OCI-LY1 (cell line): ENCODE data around the gene ENTPD6.

Source experiments
- H2AFZ ChIP-seq: fragments of 200-600 bp; sonication (generic), shearing (Covaris generic); 2 replicates; pipeline ENCODE4 v1.6.0; 2014; ENCODE audit warnings: antibody characterized with exemption, mild to moderate bottlenecking, low read length
- H3F3A ChIP-seq: fragments of 200-600 bp; sonication (generic), shearing (Covaris generic); 2 replicates; pipeline ENCODE4 v1.6.0; 2014; ENCODE audit warnings: mild to moderate bottlenecking, antibody characterized with exemption, low read length, moderate library complexity; ENCODE audit not compliant: insufficient read depth
- H3K27ac ChIP-seq: fragments of 200-600 bp; sonication (generic); 2 replicates; pipeline ENCODE4 v1.5.1; 2014; ENCODE audit warnings: low read length, mixed run types, mild to moderate bottlenecking, low read depth; ENCODE audit not compliant: poor library complexity, severe bottlenecking
- H3K27me3 ChIP-seq: fragments of 200-600 bp; sonication (generic); 2 replicates; pipeline ENCODE4 v1.6.0; 2014; ENCODE audit warnings: antibody characterized with exemption, mild to moderate bottlenecking, low read length, moderate library complexity; ENCODE audit not compliant: insufficient read depth
- H3K36me3 ChIP-seq: fragments of 200-600 bp; sonication (generic); 2 replicates; pipeline ENCODE4 v1.6.1; 2014; ENCODE audit warnings: mild to moderate bottlenecking, antibody characterized with exemption, low read length, moderate library complexity, mixed read lengths; ENCODE audit not compliant: insufficient read depth
- H3K4me1 ChIP-seq: fragments of 200-600 bp; sonication (generic); 2 replicates; pipeline ENCODE4 v1.5.1; 2014; ENCODE audit warnings: mild to moderate bottlenecking, low read length, moderate library complexity; ENCODE audit not compliant: insufficient read depth, severe bottlenecking
- H3K4me2 ChIP-seq: fragments of 200-600 bp; sonication (generic), shearing (Covaris generic); 2 replicates; pipeline ENCODE4 v1.6.1; 2014; ENCODE audit warnings: low read length
- H3K4me3 ChIP-seq: fragments of 200-600 bp; sonication (generic); 2 replicates; pipeline ENCODE4 v1.5.1; 2014; ENCODE audit warnings: low read length, low read depth, mild to moderate bottlenecking, mixed read lengths; ENCODE audit not compliant: poor library complexity, severe bottlenecking
- H3K79me2 ChIP-seq: fragments of 200-600 bp; shearing (Covaris generic); 2 replicates; pipeline ENCODE4 v1.6.1; 2016; ENCODE audit warnings: mixed run types, low read length, mixed read lengths; ENCODE audit not compliant: insufficient read depth
- H3K9ac ChIP-seq: fragments of 200-600 bp; sonication (generic), shearing (Covaris generic); 2 replicates; pipeline ENCODE4 v1.6.1; 2014; ENCODE audit warnings: mild to moderate bottlenecking, low read length, mixed read lengths
- H3K9me2 ChIP-seq: fragments of 200-600 bp; sonication (generic), shearing (Covaris generic); 2 replicates; pipeline ENCODE4 v1.6.1; 2014; ENCODE audit warnings: low read depth, mild to moderate bottlenecking, low read length, mixed read lengths
- H3K9me3 ChIP-seq: fragments of 200-600 bp; shearing (Covaris generic); 2 replicates; pipeline ENCODE4 v1.6.1; 2014; ENCODE audit warnings: low read length, mixed read lengths
- H4K20me1 ChIP-seq: fragments of 200-600 bp; sonication (generic), shearing (Covaris generic); 2 replicates; pipeline ENCODE4 v1.6.0; 2016; ENCODE audit warnings: mild to moderate bottlenecking, low read length; ENCODE audit not compliant: insufficient read depth
- CTCF ChIP-seq: fragments of 200-600 bp; sonication (generic), shearing (Covaris generic); IDR thresholded peaks from 2 replicates; pipeline ENCODE4 v1.5.1; 2017; ENCODE audit warnings: mild to moderate bottlenecking, antibody characterized with exemption, low read length, moderate library complexity, mixed read lengths
- EZH2 ChIP-seq: fragments of 200-600 bp; sonication (generic), shearing (Covaris generic); IDR thresholded peaks from 2 replicates; pipeline ENCODE4 v1.8.0; 2017; ENCODE audit warnings: borderline replicate concordance, mixed run types, mild to moderate bottlenecking, antibody characterized with exemption, low read length, moderate library complexity, mixed read lengths

ENTPD6 gene

GRCh38 chr20:25254571-25254970, 59.1 kb downstream of the ENTPD6 start:
- no peaks in the 10 kb centered on the region for H3K9me2 ChIP-seq
- peaks cover 14% of the 10 kb centered on the region for H3K4me1 ChIP-seq
- TF ChIP-seq EZH2, result no peak
- TF ChIP-seq CTCF, result no peak
- H4K20me1 ChIP-seq, result no peaks in the 10 kb centered on the region
- no peaks in the 10 kb centered on the region for H3F3A ChIP-seq
- H3K36me3 ChIP-seq, result peaks cover 9% of the 10 kb centered on the region
- no peak overlapping the region for H3K4me2 ChIP-seq
- H3K79me2 ChIP-seq, result peaks cover 38% of the 10 kb centered on the region
- H3K9ac ChIP-seq, result no peak overlapping the region
- H3K27ac ChIP-seq, result no peak overlapping the region
- no peak overlapping the region for H2AFZ ChIP-seq
- H3K4me3 ChIP-seq, result no peak overlapping the region
- no peaks in the 10 kb centered on the region for H3K9me3 ChIP-seq
- no peaks in the 10 kb centered on the region for H3K27me3 ChIP-seq

- H3F3A ChIP-seq, result no peaks in the 10 kb centered on the region
- TF ChIP-seq CTCF, result no peak
- TF ChIP-seq EZH2, result no peak
- no peak overlapping the region for H2AFZ ChIP-seq
- no peak overlapping the region for H3K4me2 ChIP-seq
- H3K4me3 ChIP-seq, result no peak overlapping the region
- H3K79me2 ChIP-seq, result peaks cover 34% of the 10 kb centered on the region
- H4K20me1 ChIP-seq, result no peaks in the 10 kb centered on the region
- no peaks in the 10 kb centered on the region for H3K9me2 ChIP-seq
- H3K36me3 ChIP-seq, result peaks cover 14% of the 10 kb centered on the region
- no peak overlapping the region for H3K27ac ChIP-seq
- no peak overlapping the region for H3K9ac ChIP-seq
- H3K9me3 ChIP-seq, result no peaks in the 10 kb centered on the region
- peaks cover 9% of the 10 kb centered on the region for H3K4me1 ChIP-seq
- no peaks in the 10 kb centered on the region for H3K27me3 ChIP-seq
Observed at GRCh38 chr20:25254986-25255680, 59.6 kb downstream of the ENTPD6 start.

- Histone ChIP-seq H2AFZ (no peak overlapping the region), H3K79me2 (peaks cover 22% of the 10 kb centered on the region), H3K4me2 (no peak overlapping the region)
Observed at GRCh38 chr20:25256226-25256859, 60.8 kb downstream of the ENTPD6 start.

More at GRCh38 chr20:25256226-25256859, 60.8 kb downstream of the ENTPD6 start:
- H3K27me3 ChIP-seq, result no peaks in the 10 kb centered on the region
- no peaks in the 10 kb centered on the region for H3K4me1 ChIP-seq
- H3K9ac ChIP-seq, result no peak overlapping the region
- no peaks in the 10 kb centered on the region for H3F3A ChIP-seq
- H3K36me3 ChIP-seq, result peaks cover 25% of the 10 kb centered on the region
- no peak overlapping the region for H3K4me3 ChIP-seq
- no peak for TF ChIP-seq EZH2
- no peak for TF ChIP-seq CTCF
- no peaks in the 10 kb centered on the region for H3K9me3 ChIP-seq
- H4K20me1 ChIP-seq, result no peaks in the 10 kb centered on the region
- H3K27ac ChIP-seq, result no peak overlapping the region
- H3K9me2 ChIP-seq, result no peaks in the 10 kb centered on the region
